ENCODE measurements around the gene CES5A.
"Not testable (repeated sequence)": the region's sequence is repeated elsewhere in the genome, so short reads cannot be mapped to it uniquely, and the experiment has no call there.

CES5A gene

GRCh38 chr16:55825115-55825728 lies 50.0 kb downstream of the CES5A start:
- DNase-seq = no peak

DNA sequence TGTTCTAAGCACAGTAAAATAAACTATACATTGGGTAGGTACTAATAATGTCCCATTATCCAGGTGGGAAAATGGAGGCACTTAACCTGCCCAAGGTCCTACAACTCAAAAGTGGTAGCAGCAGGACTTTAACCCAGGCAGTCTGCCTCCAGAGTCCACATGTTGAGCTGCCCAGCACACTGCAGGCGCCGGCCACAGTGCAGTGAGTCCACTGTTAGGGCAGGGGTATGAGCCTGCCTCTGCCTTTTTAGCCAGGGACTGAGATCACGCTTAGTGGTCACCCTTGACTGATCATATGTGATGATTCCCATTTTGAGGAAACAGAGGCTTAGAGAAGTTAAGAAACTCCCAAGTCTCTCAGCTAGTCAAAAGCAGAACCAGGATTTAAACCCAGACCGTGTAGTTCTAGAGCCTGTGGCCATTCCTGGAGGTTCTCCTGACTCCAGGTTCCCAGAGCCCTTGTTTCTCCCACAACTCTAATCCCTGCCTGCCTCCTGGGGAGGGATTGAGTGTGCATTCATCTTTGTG lies 50.6 kb downstream of the CES5A start:
- no peak for DNase-seq

DNA sequence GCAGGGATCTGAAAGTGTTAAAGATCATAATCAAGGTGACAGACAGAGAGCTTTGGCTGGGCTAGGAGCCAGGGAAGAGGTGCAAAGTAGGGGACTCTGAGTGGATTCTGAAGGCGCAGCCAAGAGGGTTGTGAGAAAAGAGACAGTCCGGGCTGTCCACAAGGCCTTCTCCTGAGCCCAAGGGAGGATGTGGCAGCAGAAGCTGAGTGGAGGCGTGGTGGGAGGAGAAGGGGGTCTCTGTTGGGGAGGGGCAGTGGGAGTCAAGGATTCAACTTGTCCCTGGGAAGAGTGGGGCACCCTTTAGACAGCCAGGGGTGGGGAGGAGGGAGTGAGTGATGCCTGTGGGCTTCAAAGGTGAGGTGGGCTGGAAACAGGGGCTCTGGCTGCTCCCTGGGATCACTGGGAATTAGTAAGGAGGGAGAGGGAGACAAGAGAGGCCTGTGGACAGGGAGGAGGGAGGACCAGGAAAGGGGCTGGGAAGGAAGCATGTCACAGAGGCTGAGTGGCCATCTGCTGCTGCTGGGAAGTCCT lies 52.8 kb downstream of the CES5A start:
- no peak for DNase-seq

- no peak for DNase-seq
Observed at GRCh38 chr16:55821210-55821609, 54.0 kb downstream of the CES5A start.

- DNase-seq = no peak
Observed at GRCh38 chr16:55820615-55821014, 54.6 kb downstream of the CES5A start.

DNA sequence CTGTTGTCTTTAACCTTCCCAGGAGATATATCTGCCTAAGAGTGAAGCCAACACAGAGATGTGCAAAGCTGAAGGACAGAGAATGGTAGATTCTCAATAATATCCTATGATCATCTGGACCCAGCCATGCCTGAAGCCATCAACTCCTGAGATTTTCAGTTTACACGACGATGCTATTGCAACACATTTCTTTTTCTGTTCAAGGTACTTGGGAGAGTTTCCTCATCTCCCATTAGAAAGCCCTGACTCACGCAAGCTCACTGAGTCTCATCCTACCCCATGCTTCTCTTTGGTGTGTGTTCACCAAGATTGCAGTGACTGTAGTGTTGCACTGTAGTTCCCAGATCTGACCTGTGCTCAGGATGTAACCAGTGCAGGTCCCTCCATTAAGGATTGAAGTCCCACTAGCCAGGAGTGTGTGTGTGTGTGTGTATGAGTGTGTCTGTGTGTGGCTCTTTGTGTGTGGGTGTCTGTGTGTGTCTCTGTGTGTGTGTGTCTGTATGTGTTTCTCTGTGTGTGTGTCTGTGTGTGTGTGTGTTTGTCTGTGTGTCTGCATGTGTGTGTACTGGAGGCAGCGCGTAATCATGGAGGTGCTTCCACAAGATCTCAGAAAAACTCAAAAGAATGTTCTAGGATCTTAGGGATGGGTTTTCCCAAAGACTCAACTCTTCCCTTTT lies 57.8 kb downstream of the CES5A start:
- DNase-seq = no peak

DNA sequence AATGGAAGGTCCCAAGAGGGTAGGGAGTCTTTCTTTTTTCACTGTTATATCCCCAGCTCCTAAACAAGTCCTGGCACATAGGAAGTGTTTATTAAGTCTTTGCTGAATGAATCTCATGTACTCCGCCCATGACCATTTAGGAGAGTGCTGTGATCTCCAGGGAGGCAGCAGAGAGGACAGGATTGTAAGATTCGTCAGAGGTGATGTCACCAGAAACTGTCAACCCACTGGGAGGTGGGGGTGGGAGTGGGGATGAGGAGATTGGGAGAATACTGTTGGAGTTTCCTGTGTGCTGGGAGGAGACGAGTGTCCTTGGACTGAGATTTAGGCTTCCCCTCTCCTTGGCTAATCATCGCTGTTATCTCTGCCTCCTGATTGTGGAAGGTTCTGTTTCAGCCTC lies 59.0 kb downstream of the CES5A start:
- DNase-seq = not testable (repeated sequence)

GRCh38 chr16:55815320-55815719 lies 59.9 kb downstream of the CES5A start:
- no peak for DNase-seq

DNA sequence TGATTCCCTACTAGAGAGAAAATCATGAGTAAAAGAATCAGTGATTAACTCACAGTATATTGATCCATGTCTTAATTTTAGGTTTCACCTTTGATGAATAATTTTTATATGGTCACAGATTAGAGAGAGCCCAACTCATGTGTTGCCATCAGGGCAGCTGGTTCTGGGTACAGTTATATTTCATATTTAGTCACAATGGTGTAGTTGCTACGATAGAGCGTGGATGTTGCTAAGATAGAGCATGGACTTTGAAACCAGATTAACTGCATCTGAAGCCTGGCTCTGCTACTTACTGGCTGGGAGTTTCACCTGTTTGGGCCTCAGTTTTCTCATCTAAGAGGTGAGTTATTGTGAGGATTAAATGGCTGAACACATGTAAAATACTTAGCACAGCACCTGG lies 61.0 kb downstream of the CES5A start:
- not testable (repeated sequence) for DNase-seq

GRCh38 chr16:55813730-55814129 lies 61.4 kb downstream of the CES5A start:
- DNase-seq = not testable (repeated sequence)

- no peak for DNase-seq
Observed at GRCh38 chr16:55812951-55813350, 62.2 kb downstream of the CES5A start.

- no peak for DNase-seq
Observed at GRCh38 chr16:55811811-55812210, 63.4 kb downstream of the CES5A start.

GRCh38 chr16:55810451-55810961 lies 64.7 kb downstream of the CES5A start:
- no peak for DNase-seq

GRCh38 chr16:55809851-55810250 lies 65.3 kb downstream of the CES5A start:
- no peak for DNase-seq

DNA sequence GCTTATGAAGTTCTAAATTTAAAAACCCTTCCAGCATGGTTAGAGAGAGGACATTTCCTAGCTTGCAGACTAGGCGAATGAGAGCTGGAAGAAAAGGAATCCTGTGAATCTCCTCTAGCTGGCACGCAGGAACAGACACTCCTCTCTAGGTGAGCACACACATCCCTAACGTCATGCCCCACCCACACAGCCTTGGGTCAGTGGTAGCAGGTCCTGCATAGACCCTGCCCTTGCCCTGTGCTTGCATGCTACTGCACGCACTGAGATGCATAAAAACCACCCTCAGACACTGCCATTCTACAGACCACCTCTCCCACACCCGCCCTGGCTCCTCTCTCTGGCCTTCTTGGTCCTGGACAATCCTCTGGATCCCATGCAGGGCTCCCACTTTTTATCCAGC lies 65.8 kb downstream of the CES5A start:
- DNase-seq = no peak

DNA sequence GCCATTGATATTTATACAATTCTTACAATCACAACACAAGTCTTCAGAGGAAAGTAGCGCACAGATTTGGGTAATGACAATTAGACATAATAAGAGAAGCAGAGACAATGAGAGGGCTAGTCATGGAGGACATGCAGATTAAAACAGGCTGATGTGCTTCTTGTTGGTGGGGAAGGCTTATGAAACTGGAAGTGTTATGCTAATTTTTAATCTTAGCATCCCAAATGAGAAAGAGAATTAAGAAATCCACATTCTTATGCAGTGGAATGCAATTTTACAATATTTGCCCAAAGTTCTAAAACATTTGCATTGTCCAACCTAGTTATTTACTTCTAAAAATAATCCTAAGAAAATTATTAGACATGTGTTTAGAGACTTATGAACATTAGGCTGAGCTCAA lies 66.9 kb downstream of the CES5A start:
- DNase-seq = not testable (repeated sequence)

GRCh38 chr16:55805104-55805503 lies 70.1 kb downstream of the CES5A start:
- not testable (repeated sequence) for DNase-seq

DNA sequence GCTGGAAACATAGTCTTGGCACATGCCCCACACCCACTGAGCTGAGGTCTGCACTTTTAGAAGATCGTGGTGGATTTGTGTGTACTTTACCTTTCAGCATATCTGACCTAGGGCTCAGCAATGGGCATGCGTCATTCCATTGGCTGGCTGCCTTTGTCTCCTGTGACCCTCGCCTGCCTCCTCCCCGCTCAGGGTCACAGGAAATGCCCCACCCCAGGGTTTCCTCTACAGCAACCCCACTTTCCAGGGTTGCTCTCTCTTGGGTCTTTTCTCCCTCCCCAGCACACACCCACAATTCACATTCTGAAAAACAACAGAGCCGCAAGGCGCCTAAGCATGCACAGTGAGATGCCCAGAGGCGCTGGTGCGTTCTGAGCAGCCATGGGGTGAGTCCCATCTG lies 71.5 kb downstream of the CES5A start:
- DNase-seq = not testable (repeated sequence)
